Activated naive CD8-positive, alpha-beta T cell treated with anti-CD3 and anti-CD28 coated beads for 36 hours (primary cell): Measurements from ENCODE around the gene APRT. TPM values are rescaled to one million over a fixed set of nuclear protein-coding genes. Genes with fewer than 3 reads are reported as not detected.

Experiments
- DNase-seq: peaks from one replicate; pipeline ENCODE4 v3.0.0; 2021
- H3K27ac Mint-ChIP-seq: one replicate; pipeline ENCODE4 v1.8.0; 2022; ENCODE audit warnings: mild to moderate bottlenecking, moderate library complexity, mixed read lengths
- H3K27me3 Mint-ChIP-seq: one replicate; pipeline ENCODE4 v1.8.0; 2022; ENCODE audit warnings: mild to moderate bottlenecking, mixed read lengths
- H3K36me3 Mint-ChIP-seq: one replicate; pipeline ENCODE4 v1.8.0; 2021; ENCODE audit warnings: mild to moderate bottlenecking, mixed read lengths
- H3K4me1 Mint-ChIP-seq: one replicate; pipeline ENCODE4 v1.8.0; 2021; ENCODE audit warnings: mixed read lengths
- H3K4me3 Mint-ChIP-seq: one replicate; pipeline ENCODE4 v1.8.0; 2022; ENCODE audit warnings: mild to moderate bottlenecking, moderate library complexity, mixed read lengths
- H3K9me3 Mint-ChIP-seq: one replicate; pipeline ENCODE4 v1.8.0; 2022; ENCODE audit warnings: mixed read lengths
- total RNA-seq, 2 experiments: library from RNA; stranded (reverse); gene quantifications; one replicate each; pipeline ENCODE4 v1.2.3, GENCODE V29; 2021

APRT gene
- total RNA-seq, 2 experiments from 2014 or later = 241 to 272 TPM

- no peaks in the 10 kb centered on the region for H3K36me3 Mint-ChIP-seq
- H3K27ac Mint-ChIP-seq = no peak overlapping the region
- H3K9me3 Mint-ChIP-seq = no peaks in the 10 kb centered on the region
- no peak for DNase-seq
- H3K4me3 Mint-ChIP-seq = no peak overlapping the region
- H3K27me3 Mint-ChIP-seq = no peaks in the 10 kb centered on the region
- H3K4me1 Mint-ChIP-seq = no peaks in the 10 kb centered on the region
Observed at GRCh38 chr16:88820385-88821025, 8.8 kb upstream of the APRT start.

DNA sequence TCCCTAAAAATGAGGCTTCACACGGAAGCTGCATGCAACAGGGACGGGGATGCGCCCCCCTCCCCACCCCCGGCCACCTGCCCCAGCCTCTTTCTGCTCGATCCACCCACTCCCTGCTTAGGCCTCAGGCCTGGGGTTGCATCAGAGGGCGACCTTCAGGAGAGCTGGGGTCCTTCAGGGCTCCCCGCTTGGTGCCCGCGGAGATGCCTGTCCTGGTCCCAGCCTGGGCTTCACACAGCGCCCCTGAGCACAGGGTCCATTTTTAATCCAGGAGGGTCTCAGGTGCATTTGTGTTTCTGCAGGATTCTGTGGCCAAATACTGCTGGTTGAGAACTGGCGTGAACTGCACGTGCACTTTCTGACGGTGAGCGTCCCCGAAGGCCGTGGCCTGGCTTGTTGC lies 7.4 kb upstream of the APRT start:
- H3K36me3 Mint-ChIP-seq = no peaks in the 10 kb centered on the region
- no peaks in the 10 kb centered on the region for H3K27me3 Mint-ChIP-seq
- H3K4me3 Mint-ChIP-seq = no peak overlapping the region

GRCh38 chr16:88818575-88818874 lies 6.8 kb upstream of the APRT start:
- no peak overlapping the region for H3K27ac Mint-ChIP-seq
- no peak overlapping the region for H3K4me3 Mint-ChIP-seq
- no peaks in the 10 kb centered on the region for H3K4me1 Mint-ChIP-seq
- no peak for DNase-seq
- no peaks in the 10 kb centered on the region for H3K9me3 Mint-ChIP-seq
- H3K27me3 Mint-ChIP-seq = no peaks in the 10 kb centered on the region
- no peaks in the 10 kb centered on the region for H3K36me3 Mint-ChIP-seq

More for the DNA sequence above, 7.4 kb upstream of the APRT start:
- no peaks in the 10 kb centered on the region for H3K4me1 Mint-ChIP-seq
- DNase-seq = no peak
- H3K27ac Mint-ChIP-seq = no peak overlapping the region
- H3K9me3 Mint-ChIP-seq = no peaks in the 10 kb centered on the region

DNA sequence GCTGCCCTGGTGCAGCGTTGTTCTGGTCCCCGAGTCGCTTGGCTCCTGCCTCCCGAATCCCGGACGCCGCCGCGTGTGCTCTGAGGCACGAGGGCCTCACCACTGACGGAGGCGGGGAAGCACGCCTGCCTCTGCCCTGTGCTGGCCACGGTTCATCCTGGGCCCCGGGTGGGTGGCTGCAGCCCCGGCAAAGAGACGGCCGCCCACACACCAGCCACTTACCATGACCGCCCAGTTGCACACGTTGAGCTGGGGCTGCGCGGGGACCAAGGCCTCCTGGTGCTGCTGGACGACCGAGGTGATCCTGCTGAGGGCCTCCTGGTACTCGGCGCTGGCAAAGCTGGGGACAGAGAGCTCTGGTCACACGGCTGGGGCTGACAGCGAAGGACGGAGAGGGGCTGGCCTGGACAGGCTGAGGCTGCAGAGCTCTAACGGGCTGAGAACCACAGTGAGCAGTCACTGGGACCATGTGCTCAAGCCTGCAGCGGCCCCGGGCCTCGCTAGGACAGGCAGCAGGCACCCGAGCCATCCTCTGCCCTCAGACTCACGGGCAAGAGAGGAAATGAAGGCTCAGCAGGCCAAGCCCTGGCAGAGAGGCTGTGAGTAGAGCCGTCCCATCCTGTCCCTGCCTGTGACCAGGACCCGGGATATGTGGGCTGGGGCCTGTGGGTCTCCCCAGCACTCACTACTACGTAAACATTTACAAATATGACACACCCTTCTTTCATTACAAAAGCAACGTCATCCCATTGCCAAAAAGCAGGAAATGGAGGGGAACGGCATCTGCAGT lies 6.3 kb upstream of the APRT start:
- H3K9me3 Mint-ChIP-seq = no peaks in the 10 kb centered on the region
- H3K4me1 Mint-ChIP-seq = no peaks in the 10 kb centered on the region
- H3K27ac Mint-ChIP-seq = no peak overlapping the region
- no peak overlapping the region for H3K4me3 Mint-ChIP-seq
- no peaks in the 10 kb centered on the region for H3K36me3 Mint-ChIP-seq
- no peak for DNase-seq
- H3K27me3 Mint-ChIP-seq = no peaks in the 10 kb centered on the region

DNA sequence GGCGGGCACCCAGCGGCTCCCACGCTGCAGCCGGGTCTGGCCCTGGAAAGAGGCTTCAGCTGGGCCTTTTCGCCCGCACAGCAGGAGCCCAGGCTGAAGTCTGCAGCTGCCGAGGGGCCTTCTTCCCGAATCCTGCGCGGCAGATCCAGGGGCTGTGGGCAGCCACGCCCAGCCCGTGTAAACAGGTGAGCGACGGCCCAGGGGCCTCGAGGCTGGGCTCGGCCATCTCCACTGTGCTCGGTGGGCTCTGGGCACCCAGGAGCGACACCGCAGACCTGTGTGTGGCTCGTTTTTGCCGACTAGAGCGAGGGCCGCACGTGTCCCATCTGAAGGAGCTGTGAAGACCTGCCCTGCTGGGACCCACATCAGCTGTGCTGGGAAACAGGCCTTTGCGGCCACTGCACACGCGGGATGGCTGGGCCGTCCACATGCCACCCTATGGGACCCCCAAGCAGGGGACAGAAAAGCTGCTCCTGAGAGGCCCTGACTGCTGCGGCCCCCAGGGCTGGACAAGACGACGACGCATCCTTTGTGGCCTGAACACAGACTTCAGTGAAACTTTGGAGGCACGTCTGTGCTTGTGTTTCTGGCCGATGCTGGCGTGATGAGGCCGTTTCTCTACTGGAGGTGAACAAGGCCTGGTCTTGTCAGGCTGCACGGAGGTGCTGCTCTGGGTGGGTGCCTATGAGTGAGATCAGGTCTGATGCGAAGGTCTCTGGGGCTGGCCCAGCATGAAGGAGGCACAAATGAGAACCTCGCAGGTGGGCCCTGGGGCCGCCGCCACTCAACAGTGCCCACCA lies 5.2 kb upstream of the APRT start:
- no peak overlapping the region for H3K4me3 Mint-ChIP-seq
- no peak for DNase-seq
- no peak overlapping the region for H3K27ac Mint-ChIP-seq
- H3K9me3 Mint-ChIP-seq = no peaks in the 10 kb centered on the region
- no peaks in the 10 kb centered on the region for H3K27me3 Mint-ChIP-seq
- peaks cover 4% of the 10 kb centered on the region for H3K4me1 Mint-ChIP-seq
- H3K36me3 Mint-ChIP-seq = no peaks in the 10 kb centered on the region

- DNase-seq = peak; percentile 73
- H3K36me3 Mint-ChIP-seq = peaks cover under 1% of the 10 kb centered on the region
- H3K4me1 Mint-ChIP-seq = peaks cover 4% of the 10 kb centered on the region
- H3K9me3 Mint-ChIP-seq = no peaks in the 10 kb centered on the region
- no peaks in the 10 kb centered on the region for H3K27me3 Mint-ChIP-seq
- H3K4me3 Mint-ChIP-seq = no peak overlapping the region
- no peak overlapping the region for H3K27ac Mint-ChIP-seq
Observed at GRCh38 chr16:88815901-88816589, 4.3 kb upstream of the APRT start.

GRCh38 chr16:88815227-88815626 lies 3.5 kb upstream of the APRT start:
- no peaks in the 10 kb centered on the region for H3K27me3 Mint-ChIP-seq
- peaks cover 6% of the 10 kb centered on the region for H3K4me1 Mint-ChIP-seq
- no peaks in the 10 kb centered on the region for H3K9me3 Mint-ChIP-seq
- peaks cover 8% of the 10 kb centered on the region for H3K36me3 Mint-ChIP-seq
- no peak overlapping the region for H3K4me3 Mint-ChIP-seq
- no peak overlapping the region for H3K27ac Mint-ChIP-seq
- DNase-seq = no peak

DNA sequence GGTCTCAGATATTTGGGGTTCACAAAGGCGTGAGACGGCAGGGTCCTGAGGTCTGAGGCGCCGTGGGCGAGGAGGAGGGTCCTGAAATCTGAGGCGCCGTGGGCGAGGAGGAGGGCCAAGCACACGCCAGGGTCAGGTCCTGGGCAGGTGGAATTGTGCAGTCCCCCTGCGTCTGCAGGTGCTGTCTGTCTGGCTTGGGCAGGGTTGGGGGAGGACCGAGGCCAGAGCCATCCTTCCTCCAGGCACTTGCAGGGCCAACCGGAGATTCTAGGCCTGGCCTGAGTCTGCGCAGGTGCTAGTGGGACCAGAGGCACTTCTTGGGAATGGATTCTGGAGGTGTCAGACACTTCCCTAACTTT lies 2.4 kb upstream of the APRT start:
- Mint-ChIP-seq H3K27me3 (no peaks in the 10 kb centered on the region), H3K27ac (peak overlapping the region; percentile 8), H3K9me3 (no peaks in the 10 kb centered on the region), H3K36me3 (peaks cover 15% of the 10 kb centered on the region), H3K4me3 (peak overlapping the region; percentile 43), H3K4me1 (peaks cover 14% of the 10 kb centered on the region)
- no peak for DNase-seq

DNA sequence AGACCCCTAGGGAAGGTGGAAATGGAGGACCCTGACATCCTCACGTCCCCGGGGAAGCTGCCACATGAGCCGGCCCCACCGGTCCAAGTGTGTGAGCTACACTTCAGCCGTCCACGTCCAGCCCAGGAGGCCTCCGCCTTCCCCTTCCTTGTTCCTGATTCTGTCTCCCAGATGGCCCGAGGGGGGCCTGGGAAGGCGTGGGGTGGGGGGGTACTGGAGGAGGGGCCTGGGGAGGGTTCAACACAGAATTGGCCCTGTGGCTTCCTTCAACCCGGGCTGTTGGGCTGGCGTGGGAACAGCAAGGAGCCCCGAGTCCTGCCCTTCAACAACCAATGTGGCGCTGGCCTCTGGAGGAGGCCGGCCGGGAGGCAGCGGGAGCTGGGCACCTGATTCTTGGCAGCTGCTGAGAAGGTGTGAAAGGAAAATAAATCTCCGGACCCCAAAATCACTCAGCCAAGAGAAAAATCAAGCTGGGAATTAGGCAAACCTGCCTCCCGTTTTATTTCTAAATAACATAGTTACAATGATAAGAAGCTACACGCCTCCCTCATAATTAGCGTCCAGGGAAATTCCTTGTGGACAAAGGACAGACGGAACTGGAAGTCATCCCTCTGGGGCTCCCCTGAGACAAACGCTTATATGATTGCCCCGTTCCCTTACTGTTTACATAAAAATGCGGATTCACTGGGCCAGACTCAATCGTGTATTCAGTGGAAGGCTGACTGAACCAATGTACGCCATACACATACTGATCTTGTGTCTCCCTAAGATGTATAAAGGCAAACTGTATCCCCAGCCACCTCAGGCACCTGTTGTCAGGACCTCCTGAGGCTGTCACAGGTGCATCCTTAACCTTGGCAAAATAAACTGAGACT lies 1.8 kb upstream of the APRT start:
- Mint-ChIP-seq H3K4me3 (peak overlapping the region; percentile 43), H3K36me3 (peaks cover 20% of the 10 kb centered on the region), H3K9me3 (no peaks in the 10 kb centered on the region), H3K4me1 (peaks cover 19% of the 10 kb centered on the region), H3K27ac (peak overlapping the region; percentile 8), H3K27me3 (no peaks in the 10 kb centered on the region)
- no peak for DNase-seq

GRCh38 chr16:88812513-88813268 lies 963 bp upstream of the APRT start:
- Mint-ChIP-seq H3K27ac (peak overlapping the region; percentile 94), H3K36me3 (peaks cover 27% of the 10 kb centered on the region), H3K9me3 (no peaks in the 10 kb centered on the region), H3K4me3 (peak overlapping the region; percentile 84), H3K4me1 (peaks cover 26% of the 10 kb centered on the region), H3K27me3 (no peaks in the 10 kb centered on the region)
- DNase-seq = no peak

- Mint-ChIP-seq H3K36me3 (peaks cover 37% of the 10 kb centered on the region), H3K4me3 (peak overlapping the region; percentile 94), H3K9me3 (no peaks in the 10 kb centered on the region), H3K4me1 (peaks cover 29% of the 10 kb centered on the region), H3K27ac (peak overlapping the region; percentile 96), H3K27me3 (no peaks in the 10 kb centered on the region)
- peak; percentile 82 for DNase-seq
Observed at GRCh38 chr16:88810912-88811768, 588 bp downstream of the APRT start.

- peaks cover 29% of the 10 kb centered on the region for H3K4me1 Mint-ChIP-seq
- no peaks in the 10 kb centered on the region for H3K27me3 Mint-ChIP-seq
- H3K4me3 Mint-ChIP-seq = peak overlapping the region; percentile 94
- peak; percentile 60 for DNase-seq
- H3K27ac Mint-ChIP-seq = peak overlapping the region; percentile 96
- H3K9me3 Mint-ChIP-seq = no peaks in the 10 kb centered on the region
- peaks cover 37% of the 10 kb centered on the region for H3K36me3 Mint-ChIP-seq
Observed at GRCh38 chr16:88810166-88810911, 1.4 kb downstream of the APRT start.
